DMS114 treated with DMSO at 0.1 percent for 48 hours (cell line): ENCODE measurements around the gene SBNO1.
"Not testable (repeated sequence)": the region's sequence is repeated elsewhere in the genome, so short reads cannot be mapped to it uniquely, and the experiment has no call there.

Experiments used
- DNase-seq: peaks from one replicate; lab custom pipeline; 2025; ENCODE audit not compliant: unreplicated experiment; lab: John Stamatoyannopoulos, UW

SBNO1 gene

GRCh38 chr12:123351349-123351748 lies 13.3 kb downstream of the SBNO1 start:
- no peak for DNase-seq

GRCh38 chr12:123346946-123347345 lies 17.7 kb downstream of the SBNO1 start:
- no peak for DNase-seq

- no peak for DNase-seq
Observed at GRCh38 chr12:123344086-123344485, 20.6 kb downstream of the SBNO1 start.

GRCh38 chr12:123337070-123337469 lies 27.6 kb downstream of the SBNO1 start:
- no peak for DNase-seq

GRCh38 chr12:123336530-123336929 lies 28.1 kb downstream of the SBNO1 start:
- DNase-seq: no peak

GRCh38 chr12:123335490-123335889 lies 29.2 kb downstream of the SBNO1 start:
- DNase-seq: no peak

- no peak for DNase-seq
Observed at GRCh38 chr12:123329799-123330198, 34.8 kb downstream of the SBNO1 start.

GRCh38 chr12:123319826-123320225 lies 44.8 kb downstream of the SBNO1 start:
- DNase-seq: no peak

- no peak for DNase-seq
Observed at GRCh38 chr12:123319273-123319672, 45.4 kb downstream of the SBNO1 start.

- not testable (repeated sequence) for DNase-seq
Observed at GRCh38 chr12:123313046-123313445, 51.6 kb downstream of the SBNO1 start.

- DNase-seq: no peak
Observed at GRCh38 chr12:123306200-123306599, 58.4 kb downstream of the SBNO1 start.

GRCh38 chr12:123305136-123305535 lies 59.5 kb downstream of the SBNO1 start:
- DNase-seq: no peak

GRCh38 chr12:123293178-123293760 lies 71.4 kb downstream of the SBNO1 start:
- DNase-seq: no peak

- no peak for DNase-seq
Observed at GRCh38 chr12:123289911-123290310, 74.7 kb downstream of the SBNO1 start.

- DNase-seq: no peak
Observed at GRCh38 chr12:123288751-123289346, 75.8 kb downstream of the SBNO1 start.

- DNase-seq: no peak
Observed at GRCh38 chr12:123286652-123287373, 77.8 kb downstream of the SBNO1 start.

GRCh38 chr12:123284669-123285068 lies 80.0 kb downstream of the SBNO1 start:
- no peak for DNase-seq

GRCh38 chr12:123283461-123283860 lies 81.2 kb downstream of the SBNO1 start:
- DNase-seq: no peak

- no peak for DNase-seq
Observed at GRCh38 chr12:123282111-123282510, 82.5 kb downstream of the SBNO1 start.

- DNase-seq: no peak
Observed at GRCh38 chr12:123280971-123281370, 83.7 kb downstream of the SBNO1 start.

- DNase-seq: no peak
Observed at GRCh38 chr12:123278101-123278627, 86.5 kb downstream of the SBNO1 start.

GRCh38 chr12:123273166-123273565 lies 91.5 kb downstream of the SBNO1 start:
- no peak for DNase-seq
